Omental fat pad (tissue), 4 donors: ENCODE results near the gene KIAA1191. TPM values are rescaled to one million over a fixed set of nuclear protein-coding genes. Genes with fewer than 3 reads are reported as not detected.
A peak's percentile ranks its signal among the peaks of the same experiment; 100 is the strongest.

Source experiments
- ATAC-seq: fragments of 150-250 bp; one replicate; pipeline ENCODE4 v1.9.1; 2016; ENCODE audit warnings: mild to moderate bottlenecking, moderate library complexity; ENCODE audit not compliant: low FRiP score
- DNase-seq: peaks from one replicate; pipeline ENCODE4 v3.0.0-alpha.2; 2019; ENCODE audit warnings: low spot score
- CTCF ChIP-seq, 3 donors: fragments of 450-650 bp; IDR thresholded peaks; one replicate each; pipeline ENCODE4 v1.5.1; 2016 to 2017; ENCODE audit warnings: antibody characterized with exemption in 3 of 3, mild to moderate bottlenecking in 3 of 3, moderate library complexity in 2 of 3
- total RNA-seq, 4 donors: library from RNA; depleted of rRNA; stranded (reverse); fragments of >200 nt; gene quantifications; one replicate each; pipeline ENCODE4 v1.1.0, GENCODE V29; 2016

Gene KIAA1191
- total RNA-seq, 4 donors from 2014 or later = 77.0 to 103 (median 85.6) TPM

- DNase-seq = no peak
- TF ChIP-seq CTCF (IDR thresholded peaks at IDR 0.05) = no peak
- no peak for ATAC-seq
Measured at GRCh38 chr5:176371621-176372539, 10.3 kb upstream of the KIAA1191 start.

- no peak for ATAC-seq
- TF ChIP-seq CTCF (IDR thresholded peaks at IDR 0.05) = no peak
Measured at GRCh38 chr5:176369934-176370711, 8.6 kb upstream of the KIAA1191 start.

GRCh38 chr5:176368726-176369125 is 7.2 kb upstream of the KIAA1191 start:
- TF ChIP-seq CTCF (IDR thresholded peaks at IDR 0.05) = no peak
- DNase-seq (no peak), ATAC-seq (no peak)

More at GRCh38 chr5:176369934-176370711, 8.6 kb upstream of the KIAA1191 start:
- DNase-seq = no peak

DNA sequence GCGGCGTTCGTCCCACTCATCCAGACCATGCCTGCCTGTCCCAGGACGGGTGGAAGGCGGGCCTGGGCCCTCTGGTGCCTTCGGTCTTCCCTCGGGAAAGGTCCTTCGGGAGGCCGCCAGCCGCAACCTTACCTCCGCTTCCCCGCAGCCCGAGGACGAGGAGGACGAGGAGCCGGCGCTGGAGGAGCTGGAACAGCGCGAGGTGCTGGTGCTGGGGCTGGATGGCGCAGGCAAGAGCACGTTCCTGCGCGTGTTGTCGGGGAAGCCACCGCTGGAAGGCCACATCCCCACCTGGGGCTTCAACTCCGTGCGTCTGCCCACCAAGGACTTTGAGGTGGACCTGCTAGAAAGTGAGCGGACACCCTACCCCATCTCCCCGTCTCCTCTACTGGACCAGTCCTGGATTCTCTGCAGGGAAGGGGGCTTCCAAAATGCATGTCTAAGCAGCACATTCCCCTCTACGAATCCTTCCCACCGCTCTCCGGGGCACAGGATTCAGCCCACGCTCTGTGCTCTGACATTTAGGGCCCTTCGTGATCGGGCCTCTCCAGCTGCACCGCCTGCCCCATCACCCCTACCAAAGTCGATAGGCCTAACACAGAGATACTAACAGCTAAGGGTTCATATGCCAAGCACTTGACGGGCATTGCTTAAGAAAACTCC is 4.8 kb upstream of the KIAA1191 start:
- no peak for TF ChIP-seq CTCF (IDR thresholded peaks at IDR 0.05)
- no peak for ATAC-seq

DNA sequence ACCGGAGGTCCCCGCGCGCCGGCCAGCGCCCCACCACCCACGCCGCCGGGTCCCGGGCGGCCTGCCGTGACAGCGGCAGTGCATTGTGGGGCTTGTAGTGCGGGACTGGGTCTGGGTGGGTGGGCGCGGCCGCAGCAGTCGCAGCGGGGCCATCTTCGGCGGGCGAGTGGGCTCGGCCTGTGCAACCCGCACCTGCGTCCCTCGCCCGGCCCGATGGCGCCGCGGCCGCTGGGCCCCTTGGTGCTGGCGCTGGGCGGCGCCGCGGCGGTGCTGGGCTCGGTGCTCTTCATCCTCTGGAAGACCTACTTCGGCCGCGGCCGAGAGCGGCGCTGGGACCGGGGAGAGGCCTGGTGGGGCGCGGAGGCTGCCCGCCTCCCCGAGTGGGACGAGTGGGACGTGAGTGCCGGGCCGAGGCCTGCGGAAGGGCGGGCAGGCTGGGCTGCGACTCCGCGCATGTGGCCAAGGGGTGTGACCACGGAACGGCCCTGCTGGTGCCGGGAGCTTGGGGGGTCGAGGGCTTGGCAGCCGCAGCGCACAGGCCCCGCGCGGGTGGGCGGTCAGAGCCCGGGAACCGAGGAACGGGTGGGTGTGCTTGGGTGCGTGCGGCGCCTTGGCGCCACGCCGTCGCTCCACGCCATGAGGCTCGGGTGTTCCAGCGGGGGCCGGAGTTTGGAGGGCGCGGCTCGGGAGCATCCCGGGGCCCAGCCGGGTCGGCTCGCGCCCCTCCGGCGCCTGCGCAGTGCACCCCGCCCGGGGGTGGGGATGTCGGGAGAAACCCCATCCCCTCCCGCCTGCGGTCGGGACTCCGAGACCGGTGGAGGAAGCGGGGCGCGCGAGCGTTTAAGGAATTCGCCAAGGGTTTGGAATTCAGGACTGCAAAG is 4.0 kb upstream of the KIAA1191 start, which contains the start of gene ARL10:
Gene ARL10 (plus strand): TSS at position 137 of the 881 bp plus-strand sequence. CDS start 77 bp downstream, at position 214.
- no peak for TF ChIP-seq CTCF (IDR thresholded peaks at IDR 0.05)
- ATAC-seq = peak; percentile 64
- DNase-seq = no peak

More for the DNA sequence above, 4.8 kb upstream of the KIAA1191 start:
- no peak for DNase-seq
